NCI-H460 (cell line): ENCODE measurements around the gene ZNF791. TPM values are rescaled to one million over a fixed set of nuclear protein-coding genes. Genes with fewer than 3 reads are reported as not detected.
"Not testable (repeated sequence)": the region's sequence is repeated elsewhere in the genome, so short reads cannot be mapped to it uniquely, and the experiment has no call there.

Experiments used
- DNase-seq: peaks from one replicate; pipeline ENCODE4 v3.0.0-alpha.2; 2016; ENCODE audit warnings: low read depth; ENCODE audit errors: extremely low read depth
- polyA plus RNA-seq: library from polyadenylated mRNA; depleted of rRNA; stranded (reverse); fragments of >200 nt; gene quantifications from 2 replicates; pipeline ENCODE4 v1.2.3, GENCODE V29; 2014; cell fraction: nucleus; rRNA removed
- total RNA-seq: library from RNA; depleted of rRNA; stranded (reverse); fragments of >200 nt; shearing (Covaris generic); gene quantifications from 2 replicates; pipeline ENCODE4 v1.2.3, GENCODE V29; 2014; rRNA removed

ZNF791 gene
- 14.3 and 15.2 TPM in 2 replicates for total RNA-seq
- 6.9 and 9.6 TPM in 2 replicates for polyA plus RNA-seq

DNA sequence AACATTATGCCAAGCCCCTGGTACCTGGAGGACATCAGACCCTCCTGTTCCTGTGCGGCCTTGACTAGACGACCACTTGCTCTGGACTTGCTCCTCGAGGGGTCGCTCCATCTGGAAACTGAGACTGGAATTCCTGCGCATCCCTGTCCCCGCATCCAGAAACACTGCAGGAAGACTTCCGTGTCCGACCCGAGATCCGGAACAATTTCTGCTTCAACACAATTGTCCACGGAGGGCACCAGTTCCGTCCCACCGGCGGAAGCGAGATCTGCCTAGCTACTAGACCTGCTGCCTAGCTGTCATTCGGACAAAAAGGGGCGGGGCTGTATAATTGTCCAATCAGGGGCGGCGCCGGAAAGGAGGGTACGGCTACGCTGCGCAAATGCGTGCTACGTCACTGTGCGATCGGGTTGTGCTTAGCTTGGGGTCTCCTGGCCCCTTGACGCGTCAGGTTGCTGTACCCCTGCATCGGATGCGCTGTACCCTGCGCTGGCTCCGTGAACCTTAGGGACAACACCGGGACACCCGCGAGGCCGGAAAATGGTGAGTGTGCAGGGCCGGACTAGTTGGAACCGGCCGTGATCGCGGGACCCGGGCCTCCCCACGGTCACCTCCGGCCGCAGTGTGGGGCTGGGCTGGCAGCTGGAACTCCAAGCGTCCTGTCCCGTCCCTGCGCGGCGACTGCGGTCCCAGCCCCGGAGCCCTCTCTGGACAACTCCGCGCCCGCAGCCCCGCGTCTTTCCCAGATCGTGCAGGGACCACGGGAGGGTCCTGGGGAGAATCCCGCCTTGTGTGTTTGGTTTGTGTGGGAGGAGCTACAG, at the start of gene ZNF791, which contains the start of gene ZNF490:
Gene ZNF791, plus strand, starts transcription at position 381 of the 821 bp plus-strand sequence. Its CDS starts 160 bp downstream, at position 541.
Gene ZNF490, minus strand, starts transcription at position 274 of the 821 bp plus-strand sequence. Its CDS starts 133 bp downstream, at position 141.
- peak; percentile 92 for DNase-seq

DNA sequence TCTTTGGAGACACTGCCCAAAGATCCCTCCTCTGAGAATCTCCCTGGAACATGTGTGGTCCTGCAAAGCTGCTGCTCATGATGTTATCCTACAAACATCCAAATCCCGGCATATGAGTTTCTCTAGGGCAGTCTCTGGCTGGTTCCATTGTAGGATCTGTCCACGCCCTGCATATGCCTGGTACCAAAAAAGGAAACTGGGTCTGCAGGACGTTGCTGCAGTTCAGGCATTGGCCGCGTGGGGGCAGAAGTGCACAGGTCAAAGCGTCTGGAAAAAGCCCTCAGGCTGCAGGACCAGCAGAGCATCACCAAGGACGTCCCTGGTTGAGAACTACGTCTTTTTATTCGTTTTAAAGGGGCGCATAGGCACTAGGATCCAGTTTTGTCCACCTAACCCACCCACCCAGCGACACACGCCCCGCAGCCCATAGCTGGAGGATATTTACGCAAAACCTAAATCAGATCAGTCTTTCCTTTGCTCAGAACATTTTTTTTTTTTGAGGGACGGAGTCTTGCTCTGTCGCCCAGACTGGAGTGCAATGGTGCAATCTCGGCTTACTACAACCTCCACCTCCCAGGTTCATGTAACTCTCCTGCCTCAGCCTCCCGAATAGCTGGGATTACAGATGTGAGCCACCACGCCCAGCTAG, 46.6 kb upstream of the ZNF791 start:
- peak; percentile 49 for DNase-seq

DNA sequence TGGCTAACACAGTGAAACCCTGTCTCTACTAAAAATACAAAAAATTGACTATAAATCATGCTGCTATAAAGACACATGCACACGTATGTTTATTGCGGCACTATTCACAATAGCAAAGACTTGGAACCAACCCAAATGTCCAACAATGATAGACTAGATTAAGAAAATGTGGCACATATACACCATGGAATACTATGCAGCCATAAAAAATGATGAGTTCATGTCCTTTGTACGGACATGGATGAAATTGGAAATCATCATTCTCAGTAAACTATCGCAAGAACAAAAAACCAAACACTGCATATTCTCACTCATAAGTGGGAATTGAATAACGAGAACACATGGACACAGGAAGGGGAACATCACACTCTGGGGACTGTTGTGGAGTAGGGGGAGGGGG, 44.3 kb upstream of the ZNF791 start:
- DNase-seq, result not testable (repeated sequence)

DNA sequence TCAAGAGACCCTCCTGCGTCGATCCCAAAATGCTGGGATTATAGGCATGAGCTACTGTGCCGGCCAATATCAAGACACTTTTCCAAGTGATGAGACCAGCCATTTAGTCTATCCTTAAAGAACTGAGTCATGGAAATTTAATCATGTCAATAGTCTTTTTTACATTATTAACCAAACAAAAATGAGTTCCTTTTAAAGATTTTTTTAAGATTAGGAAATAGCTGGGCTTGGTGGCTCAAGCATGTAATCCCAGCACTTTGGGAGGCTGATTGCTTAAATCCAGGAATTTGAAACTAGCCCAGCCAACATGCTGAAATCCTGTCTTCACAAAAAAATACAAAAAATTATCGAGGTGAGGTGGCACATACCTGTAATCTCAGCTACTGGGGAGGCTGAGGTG, 42.8 kb upstream of the ZNF791 start:
- DNase-seq, result no peak

DNA sequence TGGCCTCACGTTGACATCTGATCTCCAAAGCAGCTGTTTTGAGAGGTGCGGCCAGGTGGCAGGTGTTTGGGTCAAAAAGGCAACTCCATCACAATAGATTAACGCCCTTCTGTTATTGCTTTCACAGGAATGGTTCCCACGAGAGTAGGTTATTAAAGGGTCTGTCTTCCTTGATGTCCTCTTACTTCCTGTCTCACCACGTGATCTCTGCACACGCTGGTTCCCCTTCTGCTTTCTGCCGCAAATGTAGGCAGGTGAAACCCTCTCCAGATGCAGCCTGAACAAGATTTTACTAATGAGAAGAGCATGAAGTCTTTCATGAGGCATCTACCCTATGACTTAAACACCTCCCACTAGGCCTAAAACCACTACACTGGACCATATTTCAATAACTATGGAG, 36.7 kb upstream of the ZNF791 start:
- DNase-seq, result no peak

DNA sequence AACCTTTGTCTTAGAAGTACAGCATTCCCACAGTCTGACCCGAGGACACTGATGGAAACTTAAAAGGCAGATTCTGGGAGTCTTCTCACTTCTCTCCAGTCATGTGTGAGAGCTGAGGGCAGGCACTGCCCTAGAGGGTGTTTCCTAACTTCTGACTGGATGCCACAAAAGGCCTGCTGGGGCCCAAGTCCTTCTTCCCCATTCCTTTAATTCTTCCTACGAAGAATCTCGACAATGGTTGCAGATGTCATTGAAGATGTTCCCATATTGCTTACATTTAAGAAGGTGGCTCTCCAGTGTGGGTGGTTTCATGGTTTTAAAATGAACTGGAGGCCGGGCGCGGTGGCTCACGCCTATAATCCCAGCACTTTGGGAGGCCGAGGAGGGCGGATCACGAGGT, 32.1 kb upstream of the ZNF791 start:
- DNase-seq, result no peak

DNA sequence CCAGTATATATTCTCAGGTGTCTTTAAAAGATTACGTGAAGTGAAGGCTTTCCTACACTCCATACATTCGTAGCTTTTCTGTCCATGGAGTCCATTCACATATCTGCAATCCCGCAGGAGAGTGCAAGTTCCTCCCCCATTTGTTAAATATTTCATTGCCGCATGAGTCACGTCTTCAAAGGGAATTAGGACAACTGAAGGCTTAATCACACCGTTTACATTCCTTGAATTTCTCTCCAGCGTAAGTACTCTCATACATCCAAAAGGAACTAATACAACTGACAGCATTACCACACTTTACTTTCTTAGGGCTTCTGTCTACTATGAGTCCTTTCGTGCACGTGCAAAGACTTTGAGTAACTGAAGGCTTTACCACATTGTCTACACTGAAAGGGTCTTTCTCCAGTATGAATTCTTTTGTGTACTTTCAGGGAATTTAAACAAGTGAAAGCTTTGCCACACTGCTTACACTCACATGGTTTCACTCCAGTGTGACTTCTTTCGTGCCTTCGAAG, 30.5 kb upstream of the ZNF791 start:
- no peak for DNase-seq

DNA sequence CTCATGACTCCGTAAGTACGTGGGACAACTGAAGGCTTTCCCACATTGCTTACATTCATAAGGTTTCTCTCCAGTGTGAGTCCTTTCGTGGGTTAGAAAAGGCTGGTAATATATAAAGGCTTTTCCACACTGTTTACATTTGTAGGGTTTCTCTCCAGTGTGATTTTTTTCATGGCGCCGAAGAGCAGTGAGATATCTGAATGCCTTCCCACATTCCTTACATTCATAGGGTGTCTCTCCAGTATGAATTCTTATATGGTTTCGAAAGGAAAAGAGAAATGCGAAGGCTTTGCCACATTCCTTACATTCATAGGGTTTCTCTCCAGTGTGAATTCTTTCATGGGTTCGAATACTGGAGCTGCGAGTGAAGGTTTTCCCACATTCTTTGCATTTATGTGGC, 29.6 kb upstream of the ZNF791 start:
- DNase-seq, result no peak

DNA sequence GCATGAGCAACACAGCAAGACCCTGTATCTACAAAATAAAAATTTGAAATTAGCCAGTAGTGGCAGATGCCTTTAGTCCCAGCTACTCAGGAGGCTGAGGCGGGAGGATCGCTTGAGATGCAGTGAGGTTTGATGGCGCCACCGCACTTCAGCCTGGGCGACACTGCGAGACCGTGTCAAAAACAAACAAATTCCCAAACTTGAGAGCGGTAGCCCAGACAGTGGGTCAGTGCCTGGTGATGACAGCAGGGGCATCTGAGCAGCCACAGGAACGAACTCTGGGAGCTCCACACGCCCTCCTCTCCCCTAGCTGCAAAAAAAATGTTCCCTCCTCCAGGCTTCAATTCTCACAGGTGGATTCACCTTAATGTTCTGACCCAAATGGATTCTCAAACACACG, 14.2 kb upstream of the ZNF791 start:
- no peak for DNase-seq

DNA sequence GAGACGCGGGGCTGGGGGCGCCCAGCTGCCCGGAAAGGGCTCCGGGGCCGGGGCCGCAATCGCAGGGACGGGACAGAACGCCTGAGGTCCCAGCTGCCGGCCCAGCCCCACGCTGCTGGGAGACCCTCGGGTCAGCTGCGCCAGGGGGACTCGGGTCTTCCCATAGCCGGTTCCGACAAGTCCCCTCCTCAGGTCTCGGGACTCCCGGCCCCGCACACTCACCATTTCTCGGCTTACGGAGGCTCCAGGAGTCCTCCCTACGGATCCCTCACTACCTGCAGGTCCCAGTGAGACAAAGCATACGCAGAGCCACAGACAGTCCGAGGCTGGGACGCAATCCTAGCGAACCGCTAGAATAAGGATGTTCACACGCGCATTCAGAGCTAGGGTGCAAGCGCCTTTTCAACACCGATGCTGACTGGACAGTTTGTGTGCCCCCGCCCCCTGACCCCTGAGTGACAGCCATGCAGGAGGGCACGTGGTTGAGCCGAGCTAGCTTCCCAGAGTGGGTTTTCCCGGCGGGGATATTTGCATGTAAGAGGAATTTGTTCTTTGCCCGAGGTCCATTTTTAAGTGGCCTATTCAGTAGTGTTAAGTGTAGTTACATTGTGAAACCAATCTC, 13.7 kb upstream of the ZNF791 start:
- no peak for DNase-seq

DNA sequence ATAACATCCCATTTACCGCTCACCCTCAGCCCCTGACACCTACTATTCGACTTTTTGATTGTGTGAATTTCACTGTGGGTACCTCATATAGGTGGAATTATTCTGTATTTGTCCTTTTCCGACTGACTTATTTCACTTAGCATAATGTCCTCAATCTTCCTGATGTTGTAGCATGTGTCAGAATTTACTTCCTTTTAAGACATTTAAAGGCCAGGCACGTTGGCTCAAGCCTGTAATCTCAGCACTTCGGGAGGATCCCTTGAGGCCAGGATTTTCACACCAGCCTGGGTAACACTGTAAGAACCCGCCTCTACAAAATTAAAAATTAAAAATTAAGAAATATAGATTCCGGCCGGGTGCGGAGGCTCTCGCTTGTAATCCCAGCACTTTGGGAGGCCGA, 13.1 kb upstream of the ZNF791 start:
- DNase-seq, result no peak

DNA sequence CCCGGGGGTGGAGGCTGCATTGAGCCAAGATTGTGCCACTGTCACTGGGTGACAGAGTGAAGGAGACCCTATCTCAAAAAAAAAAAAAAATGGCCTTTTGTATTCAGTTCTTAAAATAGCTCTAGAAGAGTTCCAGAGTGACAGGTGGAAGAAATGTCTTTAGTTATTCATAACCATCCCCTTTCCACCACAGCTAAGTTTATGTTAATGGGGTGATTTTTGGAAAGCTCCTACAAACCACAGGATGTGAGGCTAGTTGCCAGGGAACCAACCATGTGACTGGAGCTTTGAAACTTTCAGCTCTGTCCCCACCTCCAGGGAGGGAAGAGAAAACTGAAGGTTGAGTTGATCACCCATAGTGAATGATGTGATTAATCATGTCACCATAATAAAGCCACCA, 7.0 kb upstream of the ZNF791 start:
- no peak for DNase-seq

DNA sequence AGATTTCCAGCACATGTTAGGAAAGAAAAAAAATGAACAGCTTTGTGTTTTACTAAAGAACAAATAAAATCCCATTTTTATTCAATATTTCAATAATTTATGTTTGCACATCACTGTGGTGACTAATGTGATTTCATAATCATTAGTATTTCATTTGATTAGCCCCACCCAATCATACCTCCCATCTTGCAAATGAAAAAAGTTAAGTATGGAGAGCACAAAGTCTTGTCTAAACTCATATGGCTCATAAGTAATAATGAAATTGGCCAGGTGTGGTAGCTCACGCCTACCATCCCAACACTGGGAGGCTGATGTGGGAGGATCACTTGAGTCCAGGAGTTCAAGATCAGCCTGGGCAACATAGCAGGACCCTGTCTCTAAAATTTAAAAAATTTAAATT, 3.9 kb upstream of the ZNF791 start:
- no peak for DNase-seq

DNA sequence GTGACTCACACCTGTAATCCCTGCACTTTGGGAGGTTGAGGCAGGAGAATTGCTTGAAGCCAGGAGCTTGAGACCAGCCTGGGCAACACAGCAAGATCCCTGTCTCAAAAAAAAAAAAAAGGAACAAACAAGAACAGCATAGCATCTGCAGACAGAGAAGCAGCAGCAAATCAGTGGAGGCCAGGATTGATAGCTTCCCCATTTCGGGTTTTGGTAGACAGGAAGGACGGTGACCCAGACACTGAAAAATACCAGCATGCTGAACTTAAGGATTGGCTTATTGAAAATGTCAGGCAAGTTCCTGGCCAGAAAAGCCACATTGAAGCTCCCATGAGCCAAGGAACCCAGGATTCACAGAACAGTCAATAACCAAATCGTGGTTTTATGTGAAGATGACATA, 3.1 kb upstream of the ZNF791 start:
- no peak for DNase-seq

DNA sequence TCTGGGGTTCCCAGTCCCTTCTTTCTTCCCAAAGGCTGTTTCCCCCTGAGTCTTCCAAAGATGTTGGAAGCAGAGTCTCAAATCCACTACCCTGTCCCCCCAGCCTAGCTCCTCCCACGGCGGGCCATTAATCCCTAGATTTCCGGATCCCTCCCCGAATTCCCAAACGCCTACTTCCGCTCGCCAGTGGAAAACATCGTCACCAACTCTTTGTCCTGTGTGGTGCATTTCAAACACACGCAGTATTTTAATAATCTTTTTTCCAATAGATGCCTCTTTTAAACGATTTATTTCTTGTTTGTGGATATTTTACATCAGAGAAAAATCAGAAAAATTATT, 610 bp downstream of the ZNF791 start:
- peak; percentile 34 for DNase-seq

DNA sequence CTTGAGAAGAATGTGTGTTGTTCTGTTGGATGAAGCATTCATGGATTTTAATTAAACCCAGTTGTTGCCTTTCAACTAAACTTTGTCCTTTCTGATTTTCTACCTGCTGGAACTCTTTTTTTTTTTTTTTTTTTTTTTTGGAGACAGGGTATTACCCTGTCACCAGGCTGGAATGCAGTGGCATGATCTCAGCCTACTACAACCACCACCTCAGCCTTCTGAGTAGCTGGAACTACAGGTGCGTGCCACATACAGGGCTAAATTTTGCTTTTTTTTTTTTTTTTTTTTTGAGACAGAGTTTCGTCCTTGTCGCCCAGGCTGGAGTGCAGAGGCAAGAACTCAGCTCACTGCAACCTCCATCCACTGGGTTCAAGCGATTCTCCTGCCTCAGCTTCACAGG, 6.9 kb downstream of the ZNF791 start:
- no peak for DNase-seq

DNA sequence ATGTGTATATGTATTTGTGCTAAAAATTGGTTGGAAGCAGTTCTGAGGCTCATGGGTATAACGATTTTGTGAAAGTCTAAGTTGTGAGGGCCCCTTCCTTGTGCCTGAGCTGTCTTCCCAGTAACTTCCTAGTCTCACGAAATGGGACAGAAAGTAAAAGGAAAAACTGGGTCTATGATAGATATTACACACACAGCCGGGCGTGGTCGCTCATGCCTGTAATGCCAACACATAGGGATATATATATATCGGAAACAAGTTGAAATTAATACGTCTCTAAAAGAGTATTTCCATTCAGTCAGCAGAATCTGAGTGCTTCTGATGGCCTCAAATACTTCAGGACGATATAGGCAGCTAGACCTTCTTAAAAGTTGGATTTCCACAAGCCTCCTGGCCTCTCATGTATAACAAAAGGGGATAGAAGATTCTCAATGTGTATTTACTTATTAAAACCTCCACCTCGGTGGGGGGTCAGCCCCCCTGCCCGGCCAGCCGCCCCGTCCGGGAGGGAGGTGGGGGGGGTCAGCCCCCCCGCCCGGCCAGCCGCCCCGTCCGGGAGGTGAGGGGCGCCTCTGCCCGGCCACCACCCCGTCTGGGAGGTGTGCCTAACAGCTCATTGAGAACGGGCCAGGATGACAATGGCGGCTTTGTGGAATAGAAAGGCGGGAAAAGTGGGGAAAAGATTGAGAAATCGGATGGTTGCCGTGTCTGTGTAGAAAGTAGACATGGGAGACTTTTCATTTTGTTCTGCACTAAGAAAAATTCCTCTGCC, 10.7 kb downstream of the ZNF791 start:
- DNase-seq, result not testable (repeated sequence)

DNA sequence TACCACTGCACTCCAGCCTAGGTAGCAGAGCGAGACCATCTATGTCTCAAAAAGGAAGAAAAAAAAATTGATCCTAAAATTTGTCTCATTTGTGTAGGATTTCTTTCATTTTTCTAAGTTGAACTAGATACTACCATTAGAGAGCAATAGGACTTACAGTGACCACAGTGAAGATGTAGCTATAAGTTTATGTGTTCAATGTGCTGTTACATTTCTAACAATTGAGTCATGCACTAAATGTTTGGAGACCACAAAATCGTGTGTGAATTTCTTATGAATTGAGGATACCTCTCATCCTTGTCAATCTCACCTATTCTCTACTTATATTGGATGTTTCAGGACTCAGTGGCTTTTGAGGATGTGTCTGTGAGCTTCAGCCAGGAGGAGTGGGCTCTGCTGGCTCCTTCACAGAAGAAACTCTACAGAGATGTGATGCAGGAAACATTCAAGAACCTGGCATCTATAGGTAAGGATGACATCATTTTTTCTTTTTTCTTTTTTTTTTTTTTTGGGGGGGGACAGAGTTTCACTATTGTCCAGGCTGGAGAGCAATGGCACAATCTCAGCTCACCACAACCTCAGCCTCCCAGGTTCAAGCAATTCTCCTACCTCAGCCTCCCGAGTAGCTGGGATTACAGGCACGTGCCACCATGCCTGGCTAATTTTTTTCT, 12.8 kb downstream of the ZNF791 start:
- DNase-seq, result no peak

DNA sequence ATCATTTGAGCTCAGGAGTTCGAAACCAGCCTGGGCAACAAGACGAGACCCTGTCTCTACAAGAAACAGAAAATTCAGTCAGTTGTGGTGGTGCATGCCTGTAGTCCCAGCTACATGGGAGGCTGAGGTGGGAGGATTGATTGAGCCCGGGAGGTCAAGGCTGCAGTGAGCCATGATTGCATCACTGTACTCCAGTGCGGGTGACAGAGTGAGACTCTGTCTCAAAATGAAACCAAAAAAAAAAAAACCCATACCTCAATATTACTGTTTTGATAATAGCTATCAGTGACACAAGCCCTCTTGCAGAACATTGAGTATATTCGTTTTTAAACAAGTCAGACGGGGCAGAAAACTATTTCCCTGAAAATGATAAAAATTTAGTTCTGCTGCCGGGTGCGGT, 16.2 kb downstream of the ZNF791 start:
- DNase-seq, result no peak
